Hepatocyte (in vitro differentiated cells): ENCODE data around the gene STAC2. TPM values are rescaled to one million over a fixed set of nuclear protein-coding genes. Genes with fewer than 3 reads are reported as not detected.

ENCODE experiments used
- DNase-seq: peaks from one replicate; pipeline ENCODE4 v3.0.0-alpha.2; 2016; ENCODE audit warnings: low spot score
- H2AFZ ChIP-seq: fragments of 200-600 bp; sonication (generic); 2 replicates; pipeline ENCODE4 v1.6.0; 2016; ENCODE audit warnings: antibody characterized with exemption, mild to moderate bottlenecking
- H3K27ac ChIP-seq: fragments of 200-600 bp; sonication (generic); 2 replicates; pipeline ENCODE4 v1.5.1; 2016; ENCODE audit warnings: mild to moderate bottlenecking
- H3K27me3 ChIP-seq: fragments of 200-600 bp; sonication (generic); 2 replicates; pipeline ENCODE4 v1.6.1; 2016
- H3K36me3 ChIP-seq: fragments of 200-600 bp; sonication (generic); replicated peaks from 2 replicates; pipeline ENCODE4 v1.5.1; 2016; ENCODE audit warnings: low read depth; ENCODE audit not compliant: insufficient read depth
- H3K4me1 ChIP-seq: fragments of 200-600 bp; sonication (generic); 2 replicates; pipeline ENCODE4 v1.5.1; 2016; ENCODE audit warnings: mild to moderate bottlenecking, moderate library complexity; ENCODE audit not compliant: insufficient read depth
- H3K4me2 ChIP-seq: fragments of 200-600 bp; sonication (generic); 2 replicates; pipeline ENCODE4 v1.6.0; 2016
- H3K4me3 ChIP-seq: fragments of 200-600 bp; sonication (generic); 2 replicates; pipeline ENCODE4 v1.5.1; 2016; ENCODE audit warnings: mild to moderate bottlenecking
- H3K79me2 ChIP-seq: fragments of 200-600 bp; sonication (generic); 2 replicates; pipeline ENCODE4 v1.6.0; 2017; ENCODE audit warnings: mild to moderate bottlenecking
- H3K9me2 ChIP-seq: fragments of 200-600 bp; sonication (generic); replicated peaks from 2 replicates; pipeline ENCODE4 v1.6.0; 2017; ENCODE audit warnings: mild to moderate bottlenecking; ENCODE audit not compliant: insufficient read depth
- H3K9me3 ChIP-seq: fragments of 200-600 bp; sonication (generic); 2 replicates; pipeline ENCODE4 v1.5.1; 2016; ENCODE audit warnings: low read depth, mild to moderate bottlenecking
- H4K20me1 ChIP-seq: fragments of 200-600 bp; sonication (generic); 2 replicates; pipeline ENCODE4 v1.6.0; 2016; ENCODE audit warnings: mild to moderate bottlenecking; ENCODE audit not compliant: insufficient read depth, poor library complexity, severe bottlenecking
- EZH2 ChIP-seq: fragments of 200-600 bp; sonication (generic); IDR thresholded peaks from 2 replicates; pipeline ENCODE4 v1.6.1; 2016; ENCODE audit warnings: antibody characterized with exemption, mild to moderate bottlenecking, borderline replicate concordance
- EZH2phosphoT487 ChIP-seq: fragments of 200-600 bp; sonication (generic); IDR thresholded peaks from one replicate; pipeline ENCODE4 v1.6.1; 2018; ENCODE audit warnings: antibody characterized with exemption, mild to moderate bottlenecking, low read depth, moderate library complexity; ENCODE audit not compliant: unreplicated experiment, severe bottlenecking
- WGBS: methylation state at CpG from one replicate; pipeline ENCODE4 v1.1.6; 2016; ENCODE audit warnings: low lambda C conversion rate; ENCODE audit errors: missing lambda C conversion rate; 5-methylcytosine and 5-hydroxymethylcytosine counted together
- polyA plus RNA-seq: library from polyadenylated mRNA; unstranded; fragments of >200 nt; fragmentation: Nextera tagmentation; extraction: Ambion mirVana; gene quantifications from 2 replicates; pipeline ENCODE4 v1.2.1, GENCODE V29; 2016
- total RNA-seq: library from RNA; depleted of rRNA; stranded (reverse); fragments of >200 nt; gene quantifications from 2 replicates; pipeline ENCODE4 v1.2.3, GENCODE V29; 2014
- TF ChIP-seq, protein P1 (sequence below): fragments of 200-600 bp; sonication (generic); IDR thresholded peaks from 2 replicates; pipeline ENCODE4 v1.5.1; 2016; ENCODE audit warnings: antibody characterized with exemption, mild to moderate bottlenecking; ENCODE audit not compliant: poor library complexity

Gene STAC2
- total and polyA plus RNA-seq, 2 experiments from 2014 or later: 0.31 TPM; not detected in 1

- H2AFZ ChIP-seq: no peak overlapping the region
- no peaks in the 10 kb centered on the region for H3K9me2 ChIP-seq
- 52% methylated on average over 3 of the region's 3 CpGs for WGBS
- H3K4me3 ChIP-seq: no peak overlapping the region
- no peaks in the 10 kb centered on the region for H3K27me3 ChIP-seq
- H3K4me1 ChIP-seq: no peaks in the 10 kb centered on the region
- no peaks in the 10 kb centered on the region for H4K20me1 ChIP-seq
- TF ChIP-seq, protein P1, sequence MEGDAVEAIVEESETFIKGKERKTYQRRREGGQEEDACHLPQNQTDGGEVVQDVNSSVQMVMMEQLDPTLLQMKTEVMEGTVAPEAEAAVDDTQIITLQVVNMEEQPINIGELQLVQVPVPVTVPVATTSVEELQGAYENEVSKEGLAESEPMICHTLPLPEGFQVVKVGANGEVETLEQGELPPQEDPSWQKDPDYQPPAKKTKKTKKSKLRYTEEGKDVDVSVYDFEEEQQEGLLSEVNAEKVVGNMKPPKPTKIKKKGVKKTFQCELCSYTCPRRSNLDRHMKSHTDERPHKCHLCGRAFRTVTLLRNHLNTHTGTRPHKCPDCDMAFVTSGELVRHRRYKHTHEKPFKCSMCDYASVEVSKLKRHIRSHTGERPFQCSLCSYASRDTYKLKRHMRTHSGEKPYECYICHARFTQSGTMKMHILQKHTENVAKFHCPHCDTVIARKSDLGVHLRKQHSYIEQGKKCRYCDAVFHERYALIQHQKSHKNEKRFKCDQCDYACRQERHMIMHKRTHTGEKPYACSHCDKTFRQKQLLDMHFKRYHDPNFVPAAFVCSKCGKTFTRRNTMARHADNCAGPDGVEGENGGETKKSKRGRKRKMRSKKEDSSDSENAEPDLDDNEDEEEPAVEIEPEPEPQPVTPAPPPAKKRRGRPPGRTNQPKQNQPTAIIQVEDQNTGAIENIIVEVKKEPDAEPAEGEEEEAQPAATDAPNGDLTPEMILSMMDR: no peak
- TF ChIP-seq EZH2phosphoT487 (no peak), EZH2 (no peak)
- H3K27ac ChIP-seq: no peak overlapping the region
- no peaks in the 10 kb centered on the region for H3K36me3 ChIP-seq
- H3K4me2 ChIP-seq: no peak overlapping the region
- no peak for DNase-seq
- no peaks in the 10 kb centered on the region for H3K79me2 ChIP-seq
- no peaks in the 10 kb centered on the region for H3K9me3 ChIP-seq
Measured at GRCh38 chr17:39246274-39246673, 20.5 kb upstream of the STAC2 start.

DNA sequence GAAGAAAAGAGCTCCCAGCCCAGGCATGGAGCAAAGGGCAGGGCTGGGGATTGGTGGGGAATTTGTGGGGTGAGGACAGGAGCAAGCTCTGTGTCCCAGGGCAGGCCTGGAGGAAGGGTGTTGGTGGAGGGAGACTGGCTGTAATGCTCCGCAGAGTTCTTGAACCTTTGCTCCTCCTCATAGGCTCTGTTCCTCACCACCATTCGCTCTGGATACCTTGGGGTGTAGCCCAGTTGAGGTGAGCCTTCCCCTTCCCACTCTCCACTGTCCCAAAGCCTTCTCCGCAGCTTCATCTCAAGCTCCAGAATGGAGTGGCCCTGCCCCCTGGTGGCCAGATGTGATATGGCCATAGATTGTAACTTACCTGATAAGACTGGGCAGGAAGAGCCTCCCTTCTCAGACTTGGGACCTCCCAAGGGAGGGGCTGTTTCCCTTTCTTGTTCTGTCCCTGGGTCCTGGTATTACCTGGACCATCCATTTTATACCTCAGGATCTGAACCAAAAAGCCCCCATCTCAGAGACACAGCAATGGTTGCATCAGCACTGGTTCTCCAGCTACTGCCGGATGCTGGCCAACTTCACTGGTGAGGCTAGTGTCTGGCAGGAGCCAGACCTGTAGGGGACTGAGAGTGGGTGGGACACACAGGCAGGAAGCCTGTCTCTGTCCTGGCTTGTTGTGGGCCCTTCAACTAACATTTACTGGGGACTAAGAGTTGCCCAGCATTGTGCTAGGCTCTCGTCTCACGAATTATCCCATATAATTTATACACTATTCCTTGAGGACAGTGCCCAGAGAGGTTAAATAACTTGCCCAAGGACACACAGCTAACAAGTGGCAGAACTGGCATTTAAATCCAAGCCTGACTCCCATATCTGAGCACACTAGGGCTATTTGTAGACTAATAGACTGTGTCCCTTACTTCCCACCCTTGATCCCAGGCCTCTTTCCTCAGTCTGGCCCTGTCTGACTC lies 19.1 kb upstream of the STAC2 start:
- H3K9me2 ChIP-seq: no peaks in the 10 kb centered on the region
- no peaks in the 10 kb centered on the region for H3K36me3 ChIP-seq
- no peaks in the 10 kb centered on the region for H3K79me2 ChIP-seq
- no peaks in the 10 kb centered on the region for H3K27me3 ChIP-seq
- H3K9me3 ChIP-seq: no peaks in the 10 kb centered on the region
- peak; percentile 92 for DNase-seq
- no peak overlapping the region for H3K4me2 ChIP-seq
- no peak for TF ChIP-seq EZH2
- TF ChIP-seq, protein P1: peak; percentile 82
- H2AFZ ChIP-seq: no peak overlapping the region
- 51% methylated on average over 6 of the region's 6 CpGs for WGBS
- no peaks in the 10 kb centered on the region for H3K4me1 ChIP-seq
- no peaks in the 10 kb centered on the region for H4K20me1 ChIP-seq
- no peak overlapping the region for H3K4me3 ChIP-seq
- no peak overlapping the region for H3K27ac ChIP-seq

DNA sequence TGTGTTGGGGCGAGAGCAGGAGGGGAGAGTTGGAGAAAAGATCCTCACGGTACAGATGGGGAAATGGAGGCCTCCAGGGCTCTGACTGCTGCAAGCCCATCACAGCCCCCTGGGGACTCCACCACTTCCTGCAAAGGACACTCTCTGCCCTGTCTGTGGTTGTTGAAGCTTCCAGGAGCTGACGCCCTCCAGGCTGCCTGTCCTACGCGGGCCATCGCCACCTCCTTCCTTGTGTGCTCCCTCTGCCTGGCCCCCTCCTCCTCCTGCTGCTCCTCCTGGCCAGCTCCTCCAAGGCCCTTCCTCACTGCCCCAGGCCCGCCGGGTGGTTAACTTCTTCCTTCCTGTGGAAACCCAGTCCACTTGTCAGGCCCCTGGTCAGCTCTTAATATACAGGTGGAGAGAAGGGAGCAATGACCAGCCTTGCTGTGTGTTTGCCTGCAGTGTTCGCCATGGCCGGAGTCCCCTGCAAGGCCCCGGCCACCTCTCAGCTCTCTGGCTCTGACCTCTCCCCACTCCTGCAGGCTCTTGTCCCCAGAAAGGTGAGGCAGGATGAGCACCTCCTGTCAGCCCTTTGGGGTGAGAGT lies 18.4 kb upstream of the STAC2 start:
- TF ChIP-seq, protein P1: no peak
- TF ChIP-seq EZH2phosphoT487 (no peak), EZH2 (no peak)

More for the DNA sequence above, 18.4 kb upstream of the STAC2 start:
- H3K9me2 ChIP-seq: no peaks in the 10 kb centered on the region
- no peaks in the 10 kb centered on the region for H3K4me1 ChIP-seq
- WGBS: 55% methylated on average over 10 of the region's 11 CpGs
- H3K9me3 ChIP-seq: no peaks in the 10 kb centered on the region
- H4K20me1 ChIP-seq: no peaks in the 10 kb centered on the region
- H3K36me3 ChIP-seq: no peaks in the 10 kb centered on the region
- H3K4me3 ChIP-seq: no peak overlapping the region
- no peak overlapping the region for H3K4me2 ChIP-seq
- no peak overlapping the region for H2AFZ ChIP-seq
- H3K27me3 ChIP-seq: no peaks in the 10 kb centered on the region
- H3K27ac ChIP-seq: no peak overlapping the region
- H3K79me2 ChIP-seq: no peaks in the 10 kb centered on the region
- no peak for DNase-seq
